ENCODE measurements around the gene SLC25A38. TPM values are rescaled to one million over a fixed set of nuclear protein-coding genes. Genes with fewer than 3 reads are reported as not detected.

SLC25A38 gene
- total and polyA plus RNA-seq, 2 experiments from 2014 or later, result 19.8 to 61.9 TPM

GRCh38 chr3:39383045-39383880, at the start of gene SLC25A38 (continued):
- TF ChIP-seq REST (IDR thresholded peaks at IDR 0.05; ENCODE audit: unreplicated experiment), result no peak

- H3K4me1 Mint-ChIP-seq, result peaks cover 18% of the 10 kb centered on the region; the same call in 2 of the 3 replicates
- no peak overlapping the region for H3K27ac Mint-ChIP-seq
- TF ChIP-seq ZNF462 (CRISPR knock-in tag; IDR thresholded peaks at IDR 0.05) (no peak), CTCF (conservative IDR thresholded peaks at IDR 0.05; ENCODE audit: low read depth in 2 of 2) (no peak), POLR2AphosphoS5 (IDR thresholded peaks at IDR 0.05; ENCODE audit: low read depth) (no peak), CREB1 (CRISPR knock-in tag; IDR thresholded peaks at IDR 0.05; ENCODE audit: low read depth) (no peak), ZNF114 (CRISPR knock-in tag; IDR thresholded peaks at IDR 0.05) (no peak)
- peaks cover 13% of the 10 kb centered on the region for H3K9me2 ChIP-seq (ENCODE audit: insufficient read depth)
- no peak overlapping the region for H3K4me2 ChIP-seq
- no peak overlapping the region for H3K4me3 Mint-ChIP-seq
- no peaks in the 10 kb centered on the region for H3K27me3 ChIP-seq (ENCODE audit: insufficient read depth)
- peaks cover 8% of the 10 kb centered on the region for H3K4me1 ChIP-seq (ENCODE audit: insufficient read depth)
- no peak overlapping the region for H3K4me3 ChIP-seq
- H3K27ac ChIP-seq (ENCODE audit: low read depth), result no peak overlapping the region
- ATAC-seq, result no peak
- no peaks in the 10 kb centered on the region for H3F3A ChIP-seq (replicated peaks; ENCODE audit: low read depth)
- H2AFZ ChIP-seq, result no peak overlapping the region
- no peaks in the 10 kb centered on the region for H3K36me3 Mint-ChIP-seq (ENCODE audit: low read depth)
- peaks cover 2% of the 10 kb centered on the region for H3K27me3 Mint-ChIP-seq (ENCODE audit: insufficient read depth, low read depth, poor library complexity)
- no peaks in the 10 kb centered on the region for H3K36me3 ChIP-seq (ENCODE audit: insufficient read depth)
- H4K20me1 ChIP-seq (replicated peaks; ENCODE audit: insufficient read depth), result no peaks in the 10 kb centered on the region
- no peaks in the 10 kb centered on the region for H3K79me2 ChIP-seq (replicated peaks; ENCODE audit: insufficient read depth)
- peaks cover 9% of the 10 kb centered on the region; the same call in 1 of the 3 replicates for H3K9me3 Mint-ChIP-seq
- DNase-seq (ENCODE audit: low spot score), result no peak
These were observed 49.6 kb upstream of the SLC25A38 start for GRCh38 chr3:39333607-39334006.
